HL-60/S4 (cell line): ENCODE results near the gene HLX.

Source experiments
- in situ Hi-C: fragments of 300-500 bp; cut with MboI; formaldehyde crosslinking; loops from 2 replicates; pipeline ENCODE4 v1.14.3; 2022; ENCODE audit warnings: low sequenced_read_pairs

The HLX gene

GRCh38 chr1:220894025-220894923 lies 15.0 kb downstream of the HLX start:
- in situ Hi-C loops: no loop called here

GRCh38 chr1:220894924-220895256 lies 15.6 kb downstream of the HLX start:
- in situ Hi-C loops: no loop called here

- in situ Hi-C loops: no loop called here
Measured at GRCh38 chr1:220895412-220895946, 16.2 kb downstream of the HLX start.

- in situ Hi-C loops: no loop called here
Measured at GRCh38 chr1:220896092-220896491, 16.8 kb downstream of the HLX start.

- in situ Hi-C loops: no loop called here
Measured at GRCh38 chr1:220900842-220901241, 21.6 kb downstream of the HLX start.

- in situ Hi-C loops: no loop called here
Measured at GRCh38 chr1:220901881-220902280, 22.6 kb downstream of the HLX start.

- in situ Hi-C loops: no loop called here
Measured at GRCh38 chr1:220902916-220903315, 23.7 kb downstream of the HLX start.

GRCh38 chr1:220904876-220905275 lies 25.6 kb downstream of the HLX start:
- in situ Hi-C loops: no loop called here

- in situ Hi-C loops: no loop called here
Measured at GRCh38 chr1:220905650-220906560, 26.7 kb downstream of the HLX start.

- in situ Hi-C loops: no loop called here
Measured at GRCh38 chr1:220906561-220907334, 27.5 kb downstream of the HLX start.

- in situ Hi-C loops: no loop called here
Measured at GRCh38 chr1:220908757-220909156, 29.5 kb downstream of the HLX start.

- in situ Hi-C loops: no loop called here
Measured at GRCh38 chr1:220910021-220910420, 30.8 kb downstream of the HLX start.

- in situ Hi-C loops: no loop called here
Measured at GRCh38 chr1:220914283-220915116, 35.3 kb downstream of the HLX start.

- in situ Hi-C loops: no loop called here
Measured at GRCh38 chr1:220915117-220915440, 35.8 kb downstream of the HLX start.

GRCh38 chr1:220915954-220916353 lies 36.7 kb downstream of the HLX start:
- in situ Hi-C loops: no loop called here

GRCh38 chr1:220917101-220917500 lies 37.9 kb downstream of the HLX start:
- in situ Hi-C loops: no loop called here

GRCh38 chr1:220917535-220918209 lies 38.4 kb downstream of the HLX start:
- in situ Hi-C loops: no loop called here

- in situ Hi-C loops: no loop called here
Measured at GRCh38 chr1:220918285-220918951, 39.2 kb downstream of the HLX start.

GRCh38 chr1:220920967-220921366 lies 41.7 kb downstream of the HLX start:
- in situ Hi-C loops: no loop called here
